Choroid plexus epithelial cell (primary cell): ENCODE results near the gene ME3.

Experiments used
- DNase-seq: peaks from one replicate; pipeline ENCODE4 v3.0.0-alpha.2; 2010; ENCODE audit warnings: low read depth
- H3K4me3 ChIP-seq: 2 replicates; pipeline ENCODE4 v1.5.1; 2011; ENCODE audit warnings: low read depth, mild to moderate bottlenecking, control low read depth, low read length, moderate library complexity
- CTCF ChIP-seq: conservative IDR thresholded peaks from 2 replicates; pipeline ENCODE4 v1.5.1; 2011; ENCODE audit warnings: low read depth, mild to moderate bottlenecking, control low read depth, inconsistent platforms, low read length, moderate library complexity

ME3 gene

GRCh38 chr11:86503131-86503530 lies 169.3 kb downstream of the ME3 start:
- no peak for DNase-seq
- H3K4me3 ChIP-seq: no peak overlapping the region
- TF ChIP-seq CTCF: no peak

- TF ChIP-seq CTCF: no peak
- DNase-seq: no peak
- no peak overlapping the region for H3K4me3 ChIP-seq
Measured at GRCh38 chr11:86502137-86502642, 170.2 kb downstream of the ME3 start.

DNA sequence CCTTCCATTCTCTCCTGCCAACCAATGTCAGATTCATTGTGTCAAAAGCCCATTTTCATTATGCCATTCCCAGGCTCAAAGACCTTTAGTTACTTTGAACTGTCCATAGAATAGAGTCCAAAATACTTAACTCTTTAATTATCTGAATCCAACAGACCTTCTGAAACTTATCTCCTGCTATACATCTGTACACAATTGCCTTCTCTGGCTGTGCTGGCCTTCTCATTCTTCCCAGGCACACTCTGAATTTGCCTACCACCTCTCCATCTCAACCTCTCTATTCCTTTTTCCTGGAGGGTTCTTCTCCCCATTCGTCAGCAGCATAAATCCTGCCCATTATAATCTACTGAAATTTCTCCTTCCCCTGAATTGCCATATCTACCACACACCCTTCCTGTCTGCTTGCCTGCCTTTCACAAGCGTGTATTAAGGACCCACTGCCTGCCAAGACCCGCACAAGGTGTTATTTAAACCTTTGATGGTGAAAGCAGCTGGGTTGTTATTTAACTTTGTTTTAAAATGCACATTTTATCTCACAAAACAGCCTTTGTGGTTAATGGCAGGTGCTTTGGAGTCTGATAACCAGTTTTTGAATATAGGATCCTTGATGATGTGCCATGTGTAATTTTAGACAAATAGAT lies 171.8 kb downstream of the ME3 start:
- no peak for DNase-seq
- no peak overlapping the region for H3K4me3 ChIP-seq
- no peak for TF ChIP-seq CTCF

DNA sequence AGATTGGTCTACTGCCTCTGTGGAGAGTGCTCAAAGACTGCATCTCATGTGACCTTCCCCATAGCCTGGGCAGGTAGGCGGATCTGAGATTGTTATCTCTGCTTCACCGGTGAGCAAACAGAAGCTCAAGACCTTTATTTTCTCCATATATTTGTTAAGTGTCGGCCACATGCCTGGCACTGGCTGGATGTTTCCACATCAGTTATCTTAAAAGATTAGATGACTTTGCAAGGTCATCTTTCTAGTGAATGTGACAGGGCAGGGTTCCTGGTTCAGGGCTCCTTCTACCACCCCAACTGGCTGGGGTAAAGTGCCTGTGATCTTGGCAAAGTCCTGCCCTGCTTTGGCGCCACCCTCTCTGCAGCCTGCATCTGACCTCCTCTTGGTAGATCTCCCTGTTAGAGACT lies 172.7 kb downstream of the ME3 start:
- H3K4me3 ChIP-seq: no peak overlapping the region
- TF ChIP-seq CTCF: no peak
- no peak for DNase-seq

DNA sequence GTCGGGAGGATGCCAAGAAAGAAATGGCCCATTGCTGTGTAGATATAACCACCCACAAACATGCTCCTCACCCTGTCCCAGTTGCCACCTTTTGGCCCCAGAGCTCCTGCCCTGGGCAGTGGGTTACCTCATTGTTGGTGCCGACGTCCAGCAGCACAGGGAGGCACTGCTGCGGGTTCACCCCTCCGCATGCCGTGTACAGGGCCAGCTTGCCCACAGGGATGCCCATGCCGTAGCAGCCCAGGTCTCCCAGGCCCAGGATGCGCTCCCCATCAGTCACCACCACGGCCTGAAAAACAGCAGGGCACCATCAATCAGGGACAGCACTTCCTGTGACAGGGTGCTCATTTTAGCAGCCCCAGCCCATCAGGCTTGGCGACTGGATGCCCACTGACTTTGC lies 174.6 kb downstream of the ME3 start:
- TF ChIP-seq CTCF: no peak
- no peak overlapping the region for H3K4me3 ChIP-seq
- DNase-seq: no peak

GRCh38 chr11:86497310-86497709 lies 175.1 kb downstream of the ME3 start:
- no peak overlapping the region for H3K4me3 ChIP-seq
- DNase-seq: peak; percentile 46
- no peak for TF ChIP-seq CTCF

- DNase-seq: no peak
- no peak overlapping the region for H3K4me3 ChIP-seq
- no peak for TF ChIP-seq CTCF
Measured at GRCh38 chr11:86495351-86495750, 177.1 kb downstream of the ME3 start.
